H9 (cell line): ENCODE data around the gene LRRK1. TPM values are rescaled to one million over a fixed set of nuclear protein-coding genes. Genes with fewer than 3 reads are reported as not detected.

ENCODE experiments used
- DNase-seq: peaks from one replicate; pipeline ENCODE4 v3.0.0-alpha.2; 2017
- H2AFZ ChIP-seq: one replicate; pipeline ENCODE4 v1.6.1; 2013; ENCODE audit warnings: mild to moderate bottlenecking, low read length, control low read depth, moderate library complexity
- H2AK5ac ChIP-seq: 2 replicates; pipeline ENCODE4 v1.6.1; 2013; ENCODE audit warnings: low read length, control low read depth, mixed read lengths; ENCODE audit not compliant: insufficient read length
- H2BK120ac ChIP-seq: one replicate; pipeline ENCODE4 v1.6.1; 2013; ENCODE audit warnings: low read depth, mild to moderate bottlenecking, low read length, control low read depth, inconsistent platforms; ENCODE audit not compliant: poor library complexity, severe bottlenecking
- H2BK12ac ChIP-seq: 2 replicates; pipeline ENCODE4 v1.6.1; 2013; ENCODE audit warnings: low read length, control low read depth, mixed read lengths, low read depth; ENCODE audit not compliant: insufficient read length
- H2BK15ac ChIP-seq: 2 replicates; pipeline ENCODE4 v1.6.1; 2013; ENCODE audit warnings: low read depth, low read length, control low read depth
- H2BK20ac ChIP-seq: one replicate; pipeline ENCODE4 v1.6.1; 2013; ENCODE audit warnings: low read depth, mild to moderate bottlenecking, low read length, control low read depth, inconsistent platforms; ENCODE audit not compliant: poor library complexity, severe bottlenecking
- H2BK5ac ChIP-seq: 2 replicates; pipeline ENCODE4 v1.6.1; 2013; ENCODE audit warnings: low read length, control low read depth, mixed read lengths; ENCODE audit not compliant: insufficient read length
- H3K14ac ChIP-seq: 2 replicates; pipeline ENCODE4 v1.6.1; 2013; ENCODE audit warnings: low read length, control low read depth; ENCODE audit not compliant: insufficient read depth
- H3K18ac ChIP-seq: 2 replicates; pipeline ENCODE4 v1.6.1; 2013; ENCODE audit warnings: low read depth, mild to moderate bottlenecking, mixed read lengths, low read length, control low read depth; ENCODE audit not compliant: insufficient read length
- H3K23ac ChIP-seq: 2 replicates; pipeline ENCODE4 v1.6.1; 2013; ENCODE audit warnings: low read length, control low read depth, mixed read lengths, low read depth; ENCODE audit not compliant: insufficient read length
- H3K23me2 ChIP-seq: 2 replicates; pipeline ENCODE4 v1.6.1; 2013; ENCODE audit warnings: low read depth, mild to moderate bottlenecking, mixed read lengths, low read length, control low read depth; ENCODE audit not compliant: insufficient read length, poor library complexity, severe bottlenecking
- H3K27ac ChIP-seq: 2 replicates; pipeline ENCODE4 v1.5.1; 2013; ENCODE audit warnings: low read length, control low read depth, mixed read lengths, low read depth; ENCODE audit not compliant: insufficient read length
- H3K27me3 ChIP-seq: 2 replicates; pipeline ENCODE4 v1.6.1; 2013; ENCODE audit warnings: low read length, control low read depth, inconsistent platforms; ENCODE audit not compliant: insufficient read depth
- H3K4ac ChIP-seq: 2 replicates; pipeline ENCODE4 v1.6.1; 2013; ENCODE audit warnings: low read depth, mild to moderate bottlenecking, control low read depth, inconsistent platforms, low read length, moderate library complexity
- H3K4me1 ChIP-seq: 2 replicates; pipeline ENCODE4 v1.6.1; 2013; ENCODE audit warnings: low read length, control low read depth, inconsistent platforms; ENCODE audit not compliant: insufficient read depth
- H3K4me2 ChIP-seq: 2 replicates; pipeline ENCODE4 v1.6.1; 2013; ENCODE audit warnings: low read length, control low read depth, mixed read lengths; ENCODE audit not compliant: insufficient read length, insufficient read depth
- H3K56ac ChIP-seq: 2 replicates; pipeline ENCODE4 v1.6.1; 2013; ENCODE audit warnings: low read depth, mild to moderate bottlenecking, mixed read lengths, low read length, control low read depth; ENCODE audit not compliant: insufficient read length
- H3K79me1 ChIP-seq: 2 replicates; pipeline ENCODE4 v1.6.1; 2013; ENCODE audit warnings: low read depth, mild to moderate bottlenecking, moderate library complexity, low read length, control low read depth, inconsistent platforms; ENCODE audit not compliant: insufficient read depth, poor library complexity, severe bottlenecking
- H3K79me2 ChIP-seq: 2 replicates; pipeline ENCODE4 v1.6.1; 2013; ENCODE audit warnings: low read length, control low read depth, inconsistent platforms; ENCODE audit not compliant: insufficient read depth
- H3K9ac ChIP-seq: 2 replicates; pipeline ENCODE4 v1.6.1; 2013; ENCODE audit warnings: low read length, control low read depth, mixed read lengths; ENCODE audit not compliant: insufficient read length; ENCODE audit errors: extremely low read depth
- H3K9me3 ChIP-seq: one replicate; pipeline ENCODE4 v1.6.1; 2013; ENCODE audit warnings: low read depth, low read length, inconsistent platforms; ENCODE audit not compliant: control insufficient read depth
- H3T11ph ChIP-seq: one replicate; pipeline ENCODE4 v1.6.1; 2013; ENCODE audit warnings: mild to moderate bottlenecking, low read length, control low read depth, inconsistent platforms
- H4K20me1 ChIP-seq: one replicate; pipeline ENCODE4 v1.6.1; 2013; ENCODE audit not compliant: control insufficient read depth, insufficient read length, insufficient read depth
- H4K5ac ChIP-seq: 2 replicates; pipeline ENCODE4 v1.6.1; 2013; ENCODE audit warnings: low read depth, mild to moderate bottlenecking, mixed read lengths, low read length, control low read depth; ENCODE audit not compliant: insufficient read length
- H4K8ac ChIP-seq: replicated peaks from 2 replicates; pipeline ENCODE4 v1.6.1; 2013; ENCODE audit warnings: low read length, control low read depth, mixed read lengths, low read depth; ENCODE audit not compliant: insufficient read length
- H4K91ac ChIP-seq: 2 replicates; pipeline ENCODE4 v1.6.1; 2013; ENCODE audit warnings: low read depth, mild to moderate bottlenecking, moderate library complexity, mixed read lengths, low read length, control low read depth; ENCODE audit not compliant: insufficient read length
- H3K27ac Mint-ChIP-seq, 3 experiments: 2 replicates in 2 of 3; 3 replicates in 1 of 3; pipeline ENCODE4 v1.8.0; 2020 to 2021; ENCODE audit warnings: mixed read lengths in 3 of 3, mild to moderate bottlenecking in 1 of 3, moderate library complexity in 1 of 3
- H3K27me3 Mint-ChIP-seq: 2 replicates; pipeline ENCODE4 v1.8.0; 2021; ENCODE audit warnings: low read depth, mild to moderate bottlenecking, moderate library complexity, mixed read lengths
- H3K36me3 Mint-ChIP-seq, 3 experiments: 2 replicates in 2 of 3; 3 replicates in 1 of 3; pipeline ENCODE4 v1.8.0; 2020 to 2021; ENCODE audit warnings: low read depth in 3 of 3, mixed read lengths in 3 of 3; ENCODE audit not compliant: insufficient read depth in 1 of 3
- H3K4me1 Mint-ChIP-seq, 2 experiments: 2 replicates each; pipeline ENCODE4 v1.8.0; 2020; ENCODE audit warnings: mixed read lengths in 2 of 2
- H3K4me3 Mint-ChIP-seq, 2 experiments: 2 replicates in 1 of 2; 3 replicates in 1 of 2; pipeline ENCODE4 v1.8.0; 2020 to 2021; ENCODE audit warnings: mild to moderate bottlenecking in 2 of 2, mixed read lengths in 2 of 2, moderate library complexity in 1 of 2
- H3K9me3 Mint-ChIP-seq, 2 experiments: 2 replicates in 1 of 2; 3 replicates in 1 of 2; pipeline ENCODE4 v1.8.0; 2020; ENCODE audit warnings: mild to moderate bottlenecking in 2 of 2, mixed read lengths in 2 of 2, moderate library complexity in 1 of 2
- CTCF ChIP-seq: fragments of 200-600 bp; sonication (generic); conservative IDR thresholded peaks from 3 replicates; pipeline ENCODE4 v1.8.0; 2021; ENCODE audit warnings: antibody characterized with exemption, mild to moderate bottlenecking
- WGBS: extraction: QIAGEN DNeasy Blood & Tissue Kit; methylation state at CpG from one replicate; pipeline ENCODE4 v1.1.7; 2013; ENCODE audit warnings: missing lambda C conversion rate, low lambda C conversion rate, mixed read lengths; ENCODE audit not compliant: insufficient read length; ENCODE audit errors: extremely low coverage; 5-methylcytosine and 5-hydroxymethylcytosine counted together
- total RNA-seq: library from RNA; stranded (reverse); gene quantifications from 2 replicates; pipeline ENCODE4 v1.2.1, GENCODE V29; 2021

Gene LRRK1
- total RNA-seq, 1 experiment from 2014 or later, result 4.0 TPM

DNA sequence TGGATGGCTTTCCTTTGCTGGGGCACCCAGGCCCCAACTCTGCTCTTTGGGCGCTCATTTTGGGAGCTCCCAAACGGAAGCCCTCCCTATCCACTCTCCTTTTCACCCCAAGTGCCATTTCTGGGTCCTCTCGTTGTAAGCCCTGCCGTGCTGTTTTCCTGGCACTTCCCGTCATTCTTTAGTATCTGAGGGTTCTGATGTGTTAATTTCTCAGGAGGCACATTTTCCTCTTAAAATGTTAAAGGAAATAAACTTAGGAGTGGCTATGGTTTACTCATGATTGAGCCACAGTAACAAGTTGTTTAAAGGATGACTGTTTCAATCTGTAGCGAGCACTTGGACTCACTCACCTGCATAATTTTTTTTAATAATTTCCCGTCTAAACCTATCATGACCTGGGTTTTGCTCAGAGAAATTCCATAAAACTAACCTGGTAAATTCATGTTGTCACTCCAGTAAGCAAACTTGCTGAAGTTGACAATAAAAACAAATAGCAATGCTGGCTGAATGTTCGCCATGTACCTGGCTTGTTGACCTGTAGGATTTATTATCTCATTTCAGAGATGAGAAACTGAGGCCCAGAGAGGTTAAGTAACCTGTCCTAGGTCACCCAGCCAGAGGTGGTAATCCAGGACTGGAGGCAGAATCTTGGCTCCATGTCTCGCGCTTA, 29.0 kb upstream of the LRRK1 start:
- no peak overlapping the region for H2BK12ac ChIP-seq
- no peak overlapping the region for H3K56ac ChIP-seq
- H3K79me1 ChIP-seq, result no peaks in the 10 kb centered on the region
- H3K18ac ChIP-seq, result no peak overlapping the region
- H4K91ac ChIP-seq, result no peak overlapping the region
- H2AK5ac ChIP-seq, result no peak overlapping the region
- Mint-ChIP-seq H3K9me3 (no peaks in the 10 kb centered on the region), H3K27me3 (no peaks in the 10 kb centered on the region; the same call in none of the 2 replicates), H3K27ac (no peak overlapping the region), H3K4me3 (no peak overlapping the region), H3K36me3 (peaks cover 0 to 5% (median 0%) of the 10 kb centered on the region in 3 experiments; a peak in 2 of 7 replicates), H3K4me1 (peaks cover 14 to 24% of the 10 kb centered on the region in 2 experiments)
- no peak overlapping the region for H3T11ph ChIP-seq
- H4K20me1 ChIP-seq, result no peaks in the 10 kb centered on the region
- no CpG with 5 or more reads among the region's 10 CpGs for WGBS
- H2BK20ac ChIP-seq, result no peak overlapping the region
- H3K23ac ChIP-seq, result no peak overlapping the region
- H3K23me2 ChIP-seq, result no peaks in the 10 kb centered on the region
- H3K79me2 ChIP-seq, result no peaks in the 10 kb centered on the region
- H3K4me1 ChIP-seq, result no peaks in the 10 kb centered on the region
- H2BK15ac ChIP-seq, result no peak overlapping the region
- H2BK120ac ChIP-seq, result no peak overlapping the region
- H4K8ac ChIP-seq, result no peak overlapping the region
- H4K5ac ChIP-seq, result no peak overlapping the region
- no peak for TF ChIP-seq CTCF
- no peak overlapping the region for H3K27ac ChIP-seq
- H3K9ac ChIP-seq, result no peak overlapping the region
- no peaks in the 10 kb centered on the region for H3K9me3 ChIP-seq
- H3K4ac ChIP-seq, result no peak overlapping the region
- H3K27me3 ChIP-seq, result no peaks in the 10 kb centered on the region
- DNase-seq, result no peak
- no peak overlapping the region for H3K14ac ChIP-seq
- H3K4me2 ChIP-seq, result no peak overlapping the region
- no peak overlapping the region for H2BK5ac ChIP-seq
- no peak overlapping the region for H2AFZ ChIP-seq
